Uterus (tissue), 4 donors: Measurements from ENCODE around the gene PACRG. TPM values are rescaled to one million over a fixed set of nuclear protein-coding genes. Genes with fewer than 3 reads are reported as not detected.

Source experiments
- DNase-seq, 2 donors: peaks; one replicate each; pipeline ENCODE4 v3.0.0-alpha.2; 2019 to 2020
- H3K27ac ChIP-seq, 2 donors: fragments of 200-600 bp; sonication (generic); 1 replicate in 1 of 2; 2 replicates in 1 of 2; pipeline ENCODE4 v1.5.1; 2016 to 2018
- H3K27me3 ChIP-seq, 2 donors: fragments of 200-600 bp; sonication (generic); one replicate each; pipeline ENCODE4 v1.5.1; 2018 to 2019; ENCODE audit warnings: control low read depth in 1 of 2
- H3K36me3 ChIP-seq, 2 donors: fragments of 200-600 bp; sonication (generic); one replicate each; pipeline ENCODE4 v1.5.1; 2019; ENCODE audit warnings: control low read depth in 1 of 2
- H3K4me1 ChIP-seq, 2 donors: fragments of 200-600 bp; sonication (generic); one replicate each; pipeline ENCODE4 v1.5.1; 2018 to 2019; ENCODE audit warnings: control low read depth in 1 of 2
- H3K4me3 ChIP-seq, 2 donors: fragments of 200-600 bp; sonication (generic); 1 replicate in 1 of 2; 2 replicates in 1 of 2; pipeline ENCODE4 v1.5.1; 2018 to 2019; ENCODE audit warnings: mild to moderate bottlenecking in 1 of 2
- H3K9me3 ChIP-seq, 2 donors: fragments of 200-600 bp; sonication (generic); one replicate each; pipeline ENCODE4 v1.5.1; 2019; ENCODE audit warnings: control low read depth in 1 of 2
- POLR2A ChIP-seq, 2 donors: fragments of 450-650 bp; IDR thresholded peaks; one replicate each; pipeline ENCODE4 v1.6.1; 2016; ENCODE audit warnings: antibody characterized with exemption in 2 of 2, mild to moderate bottlenecking in 1 of 2, moderate library complexity in 1 of 2
- intact Hi-C: fragments of 100-400 bp; cut with DNase I; formaldehyde crosslinking; loops from one replicate; pipeline ENCODE4 v1.15.1; 2023; ENCODE audit warnings: low total_unique reads
- total RNA-seq, 4 donors: library from RNA; depleted of rRNA in 3 of 4; stranded (reverse); fragments of >200 nt in 3 of 4; gene quantifications; one replicate each; pipeline versions ENCODE4 v1.1.0 to v1.2.4, GENCODE V29; 2014 to 2023
- TF ChIP-seq, protein P1 (sequence below), 4 experiments: fragments of 200-600 bp in 2 of 4; fragments of 450-650 bp in 2 of 4; sonication (generic) in 2 of 4; IDR thresholded peaks; one replicate each; pipeline ENCODE4 v1.5.1; 2016 to 2019; ENCODE audit warnings: antibody characterized with exemption in 4 of 4, mild to moderate bottlenecking in 2 of 4, moderate library complexity in 1 of 4
- donor health status: DM: yes; HTN: yes; CAD: no.

PACRG gene
- total RNA-seq, 4 donors from 2014 or later = 4.6 to 12.3 (median 7.5) TPM

DNA sequence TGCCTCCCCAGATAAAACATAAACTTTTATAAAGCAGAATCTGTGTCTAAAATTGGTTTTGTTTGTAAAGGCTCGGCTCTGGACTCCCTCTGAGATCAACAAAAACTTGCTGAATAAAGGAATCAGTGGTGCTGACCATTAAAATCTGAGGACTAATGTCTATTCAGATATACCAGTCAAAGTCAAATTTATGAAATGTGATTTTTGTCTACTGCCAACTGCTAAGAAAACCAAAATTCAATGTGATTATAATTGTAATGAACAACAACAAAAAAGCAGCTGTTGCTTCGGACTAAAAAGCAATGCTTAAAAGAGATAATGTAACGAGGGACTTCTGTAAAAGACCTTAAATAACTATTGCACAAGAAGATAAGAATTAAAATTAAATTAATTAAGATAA is 26.8 kb upstream of the PACRG start:
- H3K36me3 ChIP-seq = no peaks in the 10 kb centered on the region
- TF ChIP-seq, protein P1, sequence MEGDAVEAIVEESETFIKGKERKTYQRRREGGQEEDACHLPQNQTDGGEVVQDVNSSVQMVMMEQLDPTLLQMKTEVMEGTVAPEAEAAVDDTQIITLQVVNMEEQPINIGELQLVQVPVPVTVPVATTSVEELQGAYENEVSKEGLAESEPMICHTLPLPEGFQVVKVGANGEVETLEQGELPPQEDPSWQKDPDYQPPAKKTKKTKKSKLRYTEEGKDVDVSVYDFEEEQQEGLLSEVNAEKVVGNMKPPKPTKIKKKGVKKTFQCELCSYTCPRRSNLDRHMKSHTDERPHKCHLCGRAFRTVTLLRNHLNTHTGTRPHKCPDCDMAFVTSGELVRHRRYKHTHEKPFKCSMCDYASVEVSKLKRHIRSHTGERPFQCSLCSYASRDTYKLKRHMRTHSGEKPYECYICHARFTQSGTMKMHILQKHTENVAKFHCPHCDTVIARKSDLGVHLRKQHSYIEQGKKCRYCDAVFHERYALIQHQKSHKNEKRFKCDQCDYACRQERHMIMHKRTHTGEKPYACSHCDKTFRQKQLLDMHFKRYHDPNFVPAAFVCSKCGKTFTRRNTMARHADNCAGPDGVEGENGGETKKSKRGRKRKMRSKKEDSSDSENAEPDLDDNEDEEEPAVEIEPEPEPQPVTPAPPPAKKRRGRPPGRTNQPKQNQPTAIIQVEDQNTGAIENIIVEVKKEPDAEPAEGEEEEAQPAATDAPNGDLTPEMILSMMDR (IDR thresholded peaks at IDR 0.05) = no peak
- no peak for TF ChIP-seq POLR2A (IDR thresholded peaks at IDR 0.05)
- no peaks in the 10 kb centered on the region for H3K27me3 ChIP-seq
- no peak overlapping the region for H3K4me3 ChIP-seq
- DNase-seq = no peak
- intact Hi-C loops = no loop called here
- H3K27ac ChIP-seq = no peak overlapping the region
- no peaks in the 10 kb centered on the region for H3K9me3 ChIP-seq
- H3K4me1 ChIP-seq = no peaks in the 10 kb centered on the region

DNA sequence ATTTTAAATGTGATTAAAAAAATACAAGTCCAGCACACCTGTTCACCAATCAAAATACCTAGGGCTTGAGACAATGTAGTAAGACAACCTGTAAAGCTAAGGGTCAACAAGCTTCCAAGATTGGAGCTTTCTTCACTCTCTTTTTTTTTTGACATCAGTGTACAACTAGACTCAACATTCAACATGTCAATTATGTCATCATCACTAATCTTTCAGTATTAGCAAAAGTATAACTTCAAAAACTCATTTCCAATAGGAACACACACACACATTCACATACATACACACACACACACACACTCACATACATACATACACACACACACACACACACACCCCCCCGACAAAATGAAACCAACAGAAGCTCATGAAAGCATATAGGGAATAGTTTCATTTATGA is 26.2 kb upstream of the PACRG start:
- H3K4me3 ChIP-seq = no peak overlapping the region
- TF ChIP-seq, protein P1 (IDR thresholded peaks at IDR 0.05) = no peak
- TF ChIP-seq POLR2A (IDR thresholded peaks at IDR 0.05) = no peak
- H3K4me1 ChIP-seq = no peaks in the 10 kb centered on the region
- intact Hi-C loops = no loop called here
- no peak for DNase-seq
- no peaks in the 10 kb centered on the region for H3K36me3 ChIP-seq
- no peak overlapping the region for H3K27ac ChIP-seq
- no peaks in the 10 kb centered on the region for H3K9me3 ChIP-seq
- H3K27me3 ChIP-seq = no peaks in the 10 kb centered on the region

- TF ChIP-seq POLR2A (IDR thresholded peaks at IDR 0.05) = no peak
- TF ChIP-seq, protein P1 (IDR thresholded peaks at IDR 0.05) = no peak
- intact Hi-C loops = no loop called here
- H3K36me3 ChIP-seq = no peaks in the 10 kb centered on the region
- no peaks in the 10 kb centered on the region for H3K4me1 ChIP-seq
- no peak for DNase-seq
- no peak overlapping the region for H3K4me3 ChIP-seq
- no peaks in the 10 kb centered on the region for H3K9me3 ChIP-seq
- no peaks in the 10 kb centered on the region for H3K27me3 ChIP-seq
- H3K27ac ChIP-seq = no peak overlapping the region
Observed at GRCh38 chr6:162702446-162702845, 25.3 kb upstream of the PACRG start.

DNA sequence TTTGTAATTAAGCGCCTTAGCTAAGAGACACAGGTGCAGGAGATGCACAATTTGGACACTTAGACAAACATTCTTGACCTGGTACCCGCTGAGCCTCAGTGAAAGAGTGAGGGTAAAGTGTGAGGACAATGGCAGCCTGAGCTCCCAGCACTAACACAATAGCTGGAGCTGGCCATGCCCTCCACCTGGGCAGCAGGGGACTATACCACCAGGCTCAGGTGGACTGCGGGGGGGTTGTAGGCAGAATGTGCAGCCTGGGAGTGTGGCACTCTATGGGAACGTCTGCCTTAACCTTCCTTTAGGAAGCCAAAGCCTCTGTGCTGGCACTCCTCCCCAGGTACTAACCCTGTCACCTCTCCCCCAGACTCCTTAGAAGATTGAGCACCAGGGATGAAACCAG is 23.8 kb upstream of the PACRG start:
- no peaks in the 10 kb centered on the region for H3K36me3 ChIP-seq
- intact Hi-C loops = no loop called here
- H3K4me3 ChIP-seq = no peak overlapping the region
- TF ChIP-seq, protein P1 (IDR thresholded peaks at IDR 0.05) = no peak
- TF ChIP-seq POLR2A (IDR thresholded peaks at IDR 0.05) = no peak
- H3K27me3 ChIP-seq = no peaks in the 10 kb centered on the region
- no peaks in the 10 kb centered on the region for H3K4me1 ChIP-seq
- H3K9me3 ChIP-seq = no peaks in the 10 kb centered on the region
- DNase-seq = no peak
- no peak overlapping the region for H3K27ac ChIP-seq

- Histone ChIP-seq H3K36me3 (no peaks in the 10 kb centered on the region), H3K27ac (no peak overlapping the region), H3K4me3 (no peak overlapping the region), H3K9me3 (no peaks in the 10 kb centered on the region), H3K4me1 (no peaks in the 10 kb centered on the region), H3K27me3 (no peaks in the 10 kb centered on the region)
- no peak for DNase-seq
- TF ChIP-seq, protein P1 (IDR thresholded peaks at IDR 0.05) = no peak
- TF ChIP-seq POLR2A (IDR thresholded peaks at IDR 0.05) = no peak
- intact Hi-C loops = no loop called here
Observed at GRCh38 chr6:162705736-162706135, 22.0 kb upstream of the PACRG start.
